Activated CD4-positive, alpha-beta T cell treated with anti-CD3 and anti-CD28 coated beads, Interleukin-2, amount 10 ng/mL, durations not matched to agents 7 days and 5 days (primary cell): ENCODE data around the gene ST6GAL1. TPM values are rescaled to one million over a fixed set of nuclear protein-coding genes. Genes with fewer than 3 reads are reported as not detected.
"Not testable (repeated sequence)": the region's sequence is repeated elsewhere in the genome, so short reads cannot be mapped to it uniquely, and the experiment has no call there.

Experiments used
- CTCF ChIA-PET: fragments of 350-600 bp; sonication (Branson Sonifier 250); formaldehyde crosslinking; loops from one replicate; lab custom pipeline; 2021; ENCODE audit warnings: antibody characterized with exemption; lab: Charles Lee
- POLR2A ChIA-PET: fragments of 350-600 bp; sonication (Branson Sonifier 250); formaldehyde crosslinking; loops from one replicate; lab custom pipeline; 2021; ENCODE audit warnings: antibody characterized with exemption; lab: Charles Lee
- DNase-seq: peaks from one replicate; pipeline ENCODE4 v3.0.0-alpha.2; 2020
- H3K27ac Mint-ChIP-seq: one replicate; pipeline ENCODE4 v1.8.0; 2021; ENCODE audit warnings: mild to moderate bottlenecking, moderate library complexity, mixed read lengths
- H3K27me3 Mint-ChIP-seq: one replicate; pipeline ENCODE4 v1.8.0; 2021; ENCODE audit warnings: mixed read lengths
- H3K36me3 Mint-ChIP-seq: one replicate; pipeline ENCODE4 v1.8.0; 2021; ENCODE audit warnings: low read depth, mixed read lengths
- H3K4me1 Mint-ChIP-seq: one replicate; pipeline ENCODE4 v1.8.0; 2021; ENCODE audit warnings: mixed read lengths
- H3K4me3 Mint-ChIP-seq: one replicate; pipeline ENCODE4 v1.8.0; 2021; ENCODE audit warnings: mild to moderate bottlenecking, moderate library complexity, mixed read lengths
- H3K9me3 Mint-ChIP-seq: one replicate; pipeline ENCODE4 v1.8.0; 2021; ENCODE audit warnings: mixed read lengths
- total RNA-seq, 2 experiments: library from RNA; stranded (reverse); gene quantifications; one replicate each; pipeline ENCODE4 v1.2.3, GENCODE V29; 2021

ST6GAL1 gene
- total RNA-seq, 2 experiments from 2014 or later: 145 to 183 TPM

DNA sequence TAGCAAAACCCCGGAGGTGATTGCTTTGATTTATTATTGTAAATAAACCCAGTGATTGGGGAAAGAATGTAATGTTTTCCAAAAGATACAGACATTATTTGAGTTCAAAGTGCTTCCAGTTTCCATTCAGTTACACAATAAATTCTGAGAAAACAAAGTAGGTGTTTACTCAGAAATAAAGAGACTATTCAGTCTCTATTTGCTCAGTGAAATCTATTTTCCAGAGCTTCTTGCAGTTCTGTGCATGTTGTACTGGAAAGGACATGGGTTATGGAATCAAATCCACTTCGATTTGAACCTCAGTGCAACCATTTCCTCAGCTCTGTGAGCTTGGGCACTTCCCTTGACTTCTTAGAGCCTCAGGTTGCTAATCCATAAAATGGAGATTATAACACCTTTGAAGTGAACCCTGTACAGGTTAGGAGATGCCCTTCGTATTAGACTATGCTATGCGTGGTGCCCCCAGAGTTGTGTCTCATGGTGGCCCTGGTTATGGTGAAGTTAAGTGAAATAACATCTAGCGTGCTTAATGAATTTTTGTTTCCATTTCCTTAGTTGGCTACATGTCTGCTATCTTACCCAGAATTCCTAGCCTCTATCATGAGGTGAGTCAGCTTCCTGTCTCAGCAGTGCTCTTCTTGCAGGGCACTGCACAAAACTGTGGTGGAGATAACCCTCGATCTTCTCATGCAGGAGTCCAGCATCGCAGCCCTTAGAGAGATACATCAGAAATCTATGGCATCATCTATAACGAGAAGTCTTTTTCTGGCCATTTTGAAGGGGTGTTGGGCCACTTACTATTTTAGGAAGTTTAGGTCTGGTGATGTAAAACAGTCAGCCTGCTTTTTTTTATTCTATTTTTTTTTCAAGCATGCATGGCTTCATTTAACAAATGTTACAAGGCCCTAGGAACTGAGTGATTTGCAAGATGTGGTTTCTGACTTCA is 111.3 kb downstream of the ST6GAL1 start:
- ChIA-PET POLR2A (interaction anchor here (1.0 kb wide), 1 partner anchor 14 kb away, joined by 8 read pairs; no protein-coding TSS in a partner anchor), CTCF (interaction anchor here (0.5 to 3.8 kb wide), 6 partner anchors 8 to 535 kb away, joined by 3 to 24 read pairs (median 6); no protein-coding TSS in a partner anchor)
- peaks cover 80% of the 10 kb centered on the region for H3K36me3 Mint-ChIP-seq
- peak overlapping the region; percentile 90 for H3K27ac Mint-ChIP-seq
- peak; percentile 65 for DNase-seq
- H3K9me3 Mint-ChIP-seq: peaks cover 13% of the 10 kb centered on the region
- no peaks in the 10 kb centered on the region for H3K27me3 Mint-ChIP-seq
- H3K4me1 Mint-ChIP-seq: peaks cover 80% of the 10 kb centered on the region
- H3K4me3 Mint-ChIP-seq: peak overlapping the region; percentile 40

- H3K27ac Mint-ChIP-seq: peak overlapping the region; percentile 90
- H3K4me1 Mint-ChIP-seq: peaks cover 82% of the 10 kb centered on the region
- H3K4me3 Mint-ChIP-seq: peak overlapping the region; percentile 40
Observed at GRCh38 chr3:187042346-187042745, 112.0 kb downstream of the ST6GAL1 start.

DNA sequence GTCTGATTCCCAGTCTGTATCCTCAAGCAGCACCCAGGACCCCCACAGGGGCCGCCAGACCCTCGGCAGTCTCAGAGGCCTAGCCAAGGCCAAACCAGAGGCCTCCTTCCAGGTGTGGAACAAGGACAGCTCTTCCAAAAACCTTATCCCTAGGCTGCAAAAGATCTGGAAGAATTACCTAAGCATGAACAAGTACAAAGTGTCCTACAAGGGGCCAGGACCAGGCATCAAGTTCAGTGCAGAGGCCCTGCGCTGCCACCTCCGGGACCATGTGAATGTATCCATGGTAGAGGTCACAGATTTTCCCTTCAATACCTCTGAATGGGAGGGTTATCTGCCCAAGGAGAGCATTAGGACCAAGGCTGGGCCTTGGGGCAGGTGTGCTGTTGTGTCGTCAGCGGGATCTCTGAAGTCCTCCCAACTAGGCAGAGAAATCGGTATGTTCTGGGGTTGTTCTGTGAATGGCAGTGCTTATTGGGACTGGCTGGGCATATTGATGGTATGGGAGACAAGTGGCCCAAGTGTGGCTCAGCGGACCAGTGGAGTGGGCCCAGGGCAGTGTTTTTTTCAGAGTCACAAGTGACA is 112.6 kb downstream of the ST6GAL1 start:
- H3K4me1 Mint-ChIP-seq: peaks cover 84% of the 10 kb centered on the region
- DNase-seq: no peak
- peak overlapping the region; percentile 40 for H3K4me3 Mint-ChIP-seq
- H3K36me3 Mint-ChIP-seq: peaks cover 91% of the 10 kb centered on the region
- peaks cover 13% of the 10 kb centered on the region for H3K9me3 Mint-ChIP-seq
- H3K27ac Mint-ChIP-seq: peak overlapping the region; percentile 90
- ChIA-PET CTCF (no interaction called here), POLR2A (no interaction called here)
- no peaks in the 10 kb centered on the region for H3K27me3 Mint-ChIP-seq

More at GRCh38 chr3:187042346-187042745, 112.0 kb downstream of the ST6GAL1 start:
- ChIA-PET CTCF (interaction anchor here (2.4 to 3.8 kb wide), 2 partner anchors 12 to 110 kb away, joined by 6 to 24 read pairs; no protein-coding TSS in a partner anchor), POLR2A (no interaction called here)
- no peak for DNase-seq
- Mint-ChIP-seq H3K27me3 (no peaks in the 10 kb centered on the region), H3K9me3 (peaks cover 13% of the 10 kb centered on the region), H3K36me3 (peaks cover 86% of the 10 kb centered on the region)

- H3K27me3 Mint-ChIP-seq: no peaks in the 10 kb centered on the region
- CTCF ChIA-PET: interaction anchor here (0.7 to 1.2 kb wide), 5 partner anchors 13 to 120 kb away, joined by 3 read pairs; partner anchors contain the start of gene RPL39L
- no peak for DNase-seq
- POLR2A ChIA-PET: no interaction called here
- peaks cover 92% of the 10 kb centered on the region for H3K36me3 Mint-ChIP-seq
- H3K27ac Mint-ChIP-seq: peak overlapping the region; percentile 74
- peaks cover 85% of the 10 kb centered on the region for H3K4me1 Mint-ChIP-seq
- H3K9me3 Mint-ChIP-seq: peaks cover 19% of the 10 kb centered on the region
- peak overlapping the region; percentile 64 for H3K4me3 Mint-ChIP-seq
Observed at GRCh38 chr3:187044206-187044605, 113.9 kb downstream of the ST6GAL1 start.

- peaks cover 23% of the 10 kb centered on the region for H3K9me3 Mint-ChIP-seq
- ChIA-PET CTCF (interaction anchor here (0.7 to 1.8 kb wide), 6 partner anchors 13 to 120 kb away, joined by 3 to 9 read pairs (median 3); partner anchors contain the start of gene RPL39L), POLR2A (no interaction called here)
- DNase-seq: no peak
- H3K27ac Mint-ChIP-seq: peak overlapping the region; percentile 59
- peaks cover 83% of the 10 kb centered on the region for H3K4me1 Mint-ChIP-seq
- peaks cover 92% of the 10 kb centered on the region for H3K36me3 Mint-ChIP-seq
- no peak overlapping the region for H3K4me3 Mint-ChIP-seq
- H3K27me3 Mint-ChIP-seq: no peaks in the 10 kb centered on the region
Observed at GRCh38 chr3:187044867-187045552, 114.7 kb downstream of the ST6GAL1 start.

DNA sequence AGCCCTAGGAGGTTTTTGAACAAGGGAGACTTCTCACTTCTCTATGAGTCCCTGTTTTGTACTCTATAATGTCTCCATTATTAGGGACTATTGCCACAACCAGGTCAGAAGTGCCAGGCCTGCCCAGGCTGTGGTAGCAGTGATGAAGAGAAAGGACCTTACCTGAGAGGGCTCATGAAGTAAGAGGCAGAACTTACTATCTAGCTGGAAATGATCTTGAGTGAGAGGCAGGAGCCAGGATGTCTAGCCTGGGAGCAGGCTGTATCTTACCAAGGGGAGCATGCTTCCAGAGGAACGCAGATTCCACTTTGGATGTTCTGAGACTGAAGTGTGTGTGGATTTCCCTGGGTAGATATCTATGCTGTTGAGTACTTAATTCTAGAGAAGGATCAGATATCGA is 115.7 kb downstream of the ST6GAL1 start:
- H3K9me3 Mint-ChIP-seq: peaks cover 18% of the 10 kb centered on the region
- no peaks in the 10 kb centered on the region for H3K27me3 Mint-ChIP-seq
- peak overlapping the region; percentile 71 for H3K27ac Mint-ChIP-seq
- no peak for DNase-seq
- CTCF ChIA-PET: interaction anchor here (1.8 kb wide), 1 partner anchor 14 kb away, joined by 9 read pairs; no protein-coding TSS in a partner anchor
- H3K4me3 Mint-ChIP-seq: no peak overlapping the region
- POLR2A ChIA-PET: no interaction called here
- H3K36me3 Mint-ChIP-seq: peaks cover 92% of the 10 kb centered on the region
- H3K4me1 Mint-ChIP-seq: peaks cover 82% of the 10 kb centered on the region

- ChIA-PET POLR2A (interaction anchor here (0.6 kb wide), 1 partner anchor 8 kb away, joined by 3 read pairs; no protein-coding TSS in a partner anchor), CTCF (interaction anchor here (1.0 to 2.1 kb wide), 4 partner anchors 9 to 18 kb away, joined by 3 to 6 read pairs (median 4); no protein-coding TSS in a partner anchor)
- DNase-seq: no peak
- Mint-ChIP-seq H3K27ac (no peak overlapping the region), H3K4me1 (peaks cover 53% of the 10 kb centered on the region), H3K36me3 (peaks cover 94% of the 10 kb centered on the region), H3K9me3 (peaks cover 34% of the 10 kb centered on the region), H3K4me3 (no peak overlapping the region), H3K27me3 (no peaks in the 10 kb centered on the region)
Observed at GRCh38 chr3:187049462-187050101, 119.3 kb downstream of the ST6GAL1 start.

- Mint-ChIP-seq H3K36me3 (peaks cover 96% of the 10 kb centered on the region), H3K4me3 (no peak overlapping the region), H3K27me3 (no peaks in the 10 kb centered on the region), H3K27ac (no peak overlapping the region), H3K4me1 (peaks cover 40% of the 10 kb centered on the region), H3K9me3 (peaks cover 47% of the 10 kb centered on the region)
- DNase-seq: no peak
- POLR2A ChIA-PET: no interaction called here
- CTCF ChIA-PET: interaction anchor here (1.7 to 1.9 kb wide), 3 partner anchors 11 to 17 kb away, joined by 4 to 6 read pairs (median 4); no protein-coding TSS in a partner anchor
Observed at GRCh38 chr3:187051066-187051465, 120.7 kb downstream of the ST6GAL1 start.

GRCh38 chr3:187051724-187052366 is 121.5 kb downstream of the ST6GAL1 start:
- ChIA-PET CTCF (interaction anchor here (1.7 kb wide), 1 partner anchor 16 kb away, joined by 4 read pairs; no protein-coding TSS in a partner anchor), POLR2A (no interaction called here)
- Mint-ChIP-seq H3K9me3 (peaks cover 54% of the 10 kb centered on the region), H3K4me3 (no peak overlapping the region), H3K27ac (no peak overlapping the region), H3K27me3 (no peaks in the 10 kb centered on the region), H3K36me3 (peaks cover 97% of the 10 kb centered on the region), H3K4me1 (peaks cover 34% of the 10 kb centered on the region)
- no peak for DNase-seq

GRCh38 chr3:187052427-187052826 is 122.1 kb downstream of the ST6GAL1 start:
- Mint-ChIP-seq H3K36me3 (peaks cover 97% of the 10 kb centered on the region), H3K9me3 (peaks cover 60% of the 10 kb centered on the region), H3K4me1 (peaks cover 32% of the 10 kb centered on the region)
- H3K4me3 Mint-ChIP-seq, H3K27me3 Mint-ChIP-seq, CTCF ChIA-PET, H3K27ac Mint-ChIP-seq, POLR2A ChIA-PET, DNase-seq: not testable (repeated sequence)

DNA sequence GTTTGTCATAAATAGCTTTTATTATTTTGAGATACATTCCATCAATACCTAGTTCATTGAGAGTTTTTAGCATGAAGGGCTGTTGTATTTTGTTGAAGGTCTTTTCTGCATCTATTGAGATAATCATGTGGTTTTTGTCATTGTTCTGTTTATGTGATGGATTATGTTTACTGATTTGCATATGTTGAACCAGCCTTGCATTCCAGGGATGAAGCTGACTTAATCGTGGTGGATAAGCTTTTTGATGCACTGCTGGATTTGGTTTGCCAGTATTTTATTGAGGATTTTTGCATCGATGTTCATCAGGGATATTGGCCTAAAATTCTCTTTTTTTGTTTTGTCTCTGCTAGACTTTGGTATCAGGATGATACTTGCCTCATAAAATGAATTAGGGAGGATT is 124.1 kb downstream of the ST6GAL1 start:
- H3K4me3 Mint-ChIP-seq, POLR2A ChIA-PET, DNase-seq, H3K27ac Mint-ChIP-seq, H3K27me3 Mint-ChIP-seq: not testable (repeated sequence)
- CTCF ChIA-PET: interaction anchor here (1.0 kb wide), 1 partner anchor 11 kb away, joined by 3 read pairs; no protein-coding TSS in a partner anchor
- peaks cover 99% of the 10 kb centered on the region for H3K36me3 Mint-ChIP-seq
- H3K4me1 Mint-ChIP-seq: peaks cover 26% of the 10 kb centered on the region
- peaks cover 59% of the 10 kb centered on the region for H3K9me3 Mint-ChIP-seq
